Sigmoid colon (tissue), 4 donors: ENCODE measurements around the gene ISCU.

Source experiments
- CTCF ChIP-seq, 4 experiments: fragments of 450-650 bp in 3 of 4; fragments of 200-600 bp in 1 of 4; IDR thresholded peaks; one replicate each; pipeline ENCODE4 v1.5.1; 2016 to 2019; ENCODE audit warnings: antibody characterized with exemption in 4 of 4, mild to moderate bottlenecking in 3 of 4, moderate library complexity in 2 of 4
- EP300 ChIP-seq, 4 donors: sonication (generic); formaldehyde crosslinking; IDR thresholded peaks; one replicate each; pipeline ENCODE4 v1.6.1; 2017; ENCODE audit warnings: antibody characterized with exemption in 4 of 4
- POLR2A ChIP-seq, 2 donors: fragments of 450-650 bp; IDR thresholded peaks; one replicate each; pipeline ENCODE4 v1.6.1; 2016; ENCODE audit warnings: antibody characterized with exemption in 2 of 2, mild to moderate bottlenecking in 2 of 2, moderate library complexity in 2 of 2
- POLR2AphosphoS5 ChIP-seq, 4 donors: sonication (generic); formaldehyde crosslinking; IDR thresholded peaks; one replicate each; pipeline ENCODE4 v1.6.1; 2017; ENCODE audit warnings: antibody characterized with exemption in 4 of 4

GRCh38 chr12:108598553-108599250 is 36.3 kb downstream of the ISCU start:
- TF ChIP-seq CTCF (IDR thresholded peaks at IDR 0.05) (no peak), POLR2A (IDR thresholded peaks at IDR 0.05) (no peak), EP300 (IDR thresholded peaks at IDR 0.05) (no peak), POLR2AphosphoS5 (IDR thresholded peaks at IDR 0.05) (no peak)
